Adipose tissue (tissue), 3 donors: ENCODE data around the gene TMCC1. TPM values are rescaled to one million over a fixed set of nuclear protein-coding genes. Genes with fewer than 3 reads are reported as not detected.
"Not testable (repeated sequence)": the region's sequence is repeated elsewhere in the genome, so short reads cannot be mapped to it uniquely, and the experiment has no call there.

Source experiments
- H3K27ac ChIP-seq: one replicate; pipeline ENCODE4 v1.5.1; 2013; ENCODE audit warnings: low read depth, low read length
- WGBS, 3 donors: extraction: QIAGEN DNeasy Blood & Tissue Kit; methylation state at CpG; one replicate each; pipeline ENCODE4 v1.1.7; 2013; 5-methylcytosine and 5-hydroxymethylcytosine counted together
- polyA plus RNA-seq, 3 donors: library from polyadenylated mRNA; stranded (reverse); fragments of 200-250 nt; gene quantifications; one replicate each; pipeline ENCODE4 v1.2.3, GENCODE V29; 2013
- donor health status: healthy with polysubstance abuse.
- donor health status: Bipolar disorder and iron deficiency.
- donor health status: healthy.

Gene TMCC1
- polyA plus RNA-seq, 3 donors, result 5.3 to 11.0 (median 9.2) TPM

GRCh38 chr3:129795186-129796010 is 98.1 kb downstream of the TMCC1 start:
- no peak overlapping the region for H3K27ac ChIP-seq
- WGBS, 3 donors, result 75 to 77% (median 76%) methylated on average over 6 of the region's 6 CpGs

- no peak overlapping the region for H3K27ac ChIP-seq
- WGBS, 3 donors, result 12 to 40% (median 17%) methylated on average over 14 of the region's 14 CpGs
Observed at GRCh38 chr3:129794311-129795185, 99.0 kb downstream of the TMCC1 start.

GRCh38 chr3:129793942-129794310 is 99.6 kb downstream of the TMCC1 start:
- no peak overlapping the region for H3K27ac ChIP-seq

GRCh38 chr3:129793319-129793718 is 100.2 kb downstream of the TMCC1 start:
- no peak overlapping the region for H3K27ac ChIP-seq
- 57 to 91% (median 79%) methylated on average over 1 of the region's 1 CpG for whole genome bisulfite sequencing, 3 donors

More at GRCh38 chr3:129793942-129794310, 99.6 kb downstream of the TMCC1 start:
- WGBS, 3 donors, result 6 to 52% (median 11%) methylated on average over 2 of the region's 2 CpGs

GRCh38 chr3:129783470-129783869 is 110.0 kb downstream of the TMCC1 start:
- no peak overlapping the region for H3K27ac ChIP-seq
- WGBS, 3 donors, result 71 to 84% (median 79%) methylated on average over 1 of the region's 1 CpG

- H3K27ac ChIP-seq, result no peak overlapping the region
- 82 to 88% (median 87%) methylated on average over 2 of the region's 2 CpGs for WGBS, 3 donors
Observed at GRCh38 chr3:129778871-129779270, 114.6 kb downstream of the TMCC1 start.

- WGBS, 3 donors, result 53 to 81% (median 64%) methylated on average over 4 of the region's 4 CpGs
- no peak overlapping the region for H3K27ac ChIP-seq
Observed at GRCh38 chr3:129777806-129778205, 115.7 kb downstream of the TMCC1 start.

GRCh38 chr3:129775870-129776269 is 117.6 kb downstream of the TMCC1 start:
- WGBS, 3 donors, result 76 to 82% (median 80%) methylated on average over 2 of the region's 2 CpGs
- no peak overlapping the region for H3K27ac ChIP-seq

GRCh38 chr3:129773691-129774663 is 119.5 kb downstream of the TMCC1 start:
- H3K27ac ChIP-seq, result no peak overlapping the region

GRCh38 chr3:129770604-129771003 is 122.9 kb downstream of the TMCC1 start:
- 95 to 99% (median 96%) methylated on average over 3 of the region's 3 CpGs for WGBS, 3 donors
- no peak overlapping the region for H3K27ac ChIP-seq

- WGBS, 3 donors, result 94 to 96% (median 94%) methylated on average over 3 of the region's 3 CpGs
- H3K27ac ChIP-seq, result no peak overlapping the region
Observed at GRCh38 chr3:129769616-129770015, 123.9 kb downstream of the TMCC1 start.

- 59 to 95% (median 82%) methylated on average over 1 of the region's 1 CpG for WGBS, 3 donors
- H3K27ac ChIP-seq, result no peak overlapping the region
Observed at GRCh38 chr3:129768728-129769127, 124.8 kb downstream of the TMCC1 start.

GRCh38 chr3:129766135-129766534 is 127.4 kb downstream of the TMCC1 start:
- H3K27ac ChIP-seq, result no peak overlapping the region
- WGBS, 3 donors, result 74 to 77% (median 74%) methylated on average over 2 of the region's 2 CpGs

GRCh38 chr3:129764090-129764489 is 129.4 kb downstream of the TMCC1 start:
- no peak overlapping the region for H3K27ac ChIP-seq

- WGBS, 3 donors, result 50 to 87% (median 53%) methylated on average over 1 of the region's 1 CpG
- H3K27ac ChIP-seq, result no peak overlapping the region
Observed at GRCh38 chr3:129758785-129759320, 134.7 kb downstream of the TMCC1 start.

- no peak overlapping the region for H3K27ac ChIP-seq
- 77 to 93% (median 80%) methylated on average over 2 of the region's 2 CpGs for WGBS, 3 donors
Observed at GRCh38 chr3:129758306-129758705, 135.2 kb downstream of the TMCC1 start.

GRCh38 chr3:129756871-129757270 is 136.6 kb downstream of the TMCC1 start:
- WGBS, 3 donors, result 33 to 100% (median 97%) methylated on average over 1 of the region's 1 CpG
- H3K27ac ChIP-seq, result no peak overlapping the region

GRCh38 chr3:129751105-129751504 is 142.4 kb downstream of the TMCC1 start:
- WGBS, 3 donors, result 80 to 93% (median 92%) methylated on average over 2 of the region's 2 CpGs
- not testable (repeated sequence) for H3K27ac ChIP-seq
